WERI-Rb-1 (cell line): Measurements from ENCODE around the gene PELI3.
A peak's percentile ranks its signal among the peaks of the same experiment; 100 is the strongest.

Source experiments
- DNase-seq: peaks from one replicate; pipeline ENCODE4 v3.0.0-alpha.2; 2020
- H3K27ac ChIP-seq: fragments of 250-450 bp; sonication (Bioruptor Pico); 2 replicates; pipeline ENCODE4 v1.5.1; 2020; ENCODE audit warnings: mild to moderate bottlenecking, moderate library complexity
- H3K27me3 ChIP-seq: fragments of 250-450 bp; sonication (Bioruptor Pico); 2 replicates; pipeline ENCODE4 v1.5.1; 2021; ENCODE audit warnings: mild to moderate bottlenecking, low read depth, moderate library complexity; ENCODE audit not compliant: insufficient read depth, severe bottlenecking
- H3K36me3 ChIP-seq: fragments of 250-450 bp; sonication (Bioruptor Pico); 2 replicates; pipeline ENCODE4 v1.5.1; 2020; ENCODE audit warnings: mild to moderate bottlenecking, moderate library complexity
- H3K4me3 ChIP-seq: 2 replicates; pipeline ENCODE4 v1.5.1; 2011; ENCODE audit warnings: low read depth, mild to moderate bottlenecking, control low read depth, low read length
- H3K9me3 ChIP-seq: fragments of 250-450 bp; sonication (Bioruptor Pico); 2 replicates; pipeline ENCODE4 v1.5.1; 2021; ENCODE audit warnings: mild to moderate bottlenecking, moderate library complexity; ENCODE audit not compliant: severe bottlenecking
- TF ChIP-seq, protein P1 (sequence below): IDR thresholded peaks from 2 replicates; pipeline ENCODE4 v1.5.1; 2011; ENCODE audit warnings: low read depth, mild to moderate bottlenecking, control low read depth, inconsistent platforms, low read length

The PELI3 gene

GRCh38 chr11:66479394-66480116 is 12.8 kb downstream of the PELI3 start:
- TF ChIP-seq, protein P1, sequence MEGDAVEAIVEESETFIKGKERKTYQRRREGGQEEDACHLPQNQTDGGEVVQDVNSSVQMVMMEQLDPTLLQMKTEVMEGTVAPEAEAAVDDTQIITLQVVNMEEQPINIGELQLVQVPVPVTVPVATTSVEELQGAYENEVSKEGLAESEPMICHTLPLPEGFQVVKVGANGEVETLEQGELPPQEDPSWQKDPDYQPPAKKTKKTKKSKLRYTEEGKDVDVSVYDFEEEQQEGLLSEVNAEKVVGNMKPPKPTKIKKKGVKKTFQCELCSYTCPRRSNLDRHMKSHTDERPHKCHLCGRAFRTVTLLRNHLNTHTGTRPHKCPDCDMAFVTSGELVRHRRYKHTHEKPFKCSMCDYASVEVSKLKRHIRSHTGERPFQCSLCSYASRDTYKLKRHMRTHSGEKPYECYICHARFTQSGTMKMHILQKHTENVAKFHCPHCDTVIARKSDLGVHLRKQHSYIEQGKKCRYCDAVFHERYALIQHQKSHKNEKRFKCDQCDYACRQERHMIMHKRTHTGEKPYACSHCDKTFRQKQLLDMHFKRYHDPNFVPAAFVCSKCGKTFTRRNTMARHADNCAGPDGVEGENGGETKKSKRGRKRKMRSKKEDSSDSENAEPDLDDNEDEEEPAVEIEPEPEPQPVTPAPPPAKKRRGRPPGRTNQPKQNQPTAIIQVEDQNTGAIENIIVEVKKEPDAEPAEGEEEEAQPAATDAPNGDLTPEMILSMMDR: no peak
- Histone ChIP-seq H3K9me3 (no peaks in the 10 kb centered on the region), H3K4me3 (peak overlapping the region; percentile 94), H3K36me3 (peaks cover 30% of the 10 kb centered on the region), H3K27me3 (no peaks in the 10 kb centered on the region), H3K27ac (peak overlapping the region; percentile 91)
- DNase-seq: no peak

GRCh38 chr11:66480117-66480938 is 13.6 kb downstream of the PELI3 start, which contains the start of gene DPP3:
Gene DPP3 (plus strand): TSS chr11:66480434. CDS start chr11:66482201, 1,767 bp downstream.
- Histone ChIP-seq H3K4me3 (peak within 1 kb of the TSS; percentile 94), H3K27ac (peak within 1 kb of the TSS; percentile 91), H3K27me3 (no peaks in the 10 kb centered on the region), H3K9me3 (no peaks in the 10 kb centered on the region), H3K36me3 (peaks cover 29% of the 10 kb centered on the region)
- TF ChIP-seq, protein P1: no peak
- DNase-seq: peak; percentile 97

- no peak overlapping the region for H3K27ac ChIP-seq
- H3K27me3 ChIP-seq: no peaks in the 10 kb centered on the region
- H3K9me3 ChIP-seq: no peaks in the 10 kb centered on the region
- peaks cover 53% of the 10 kb centered on the region for H3K36me3 ChIP-seq
- H3K4me3 ChIP-seq: no peak overlapping the region
- TF ChIP-seq, protein P1: no peak
- DNase-seq: no peak
Measured at GRCh38 chr11:66484806-66485380, 18.2 kb downstream of the PELI3 start.

DNA sequence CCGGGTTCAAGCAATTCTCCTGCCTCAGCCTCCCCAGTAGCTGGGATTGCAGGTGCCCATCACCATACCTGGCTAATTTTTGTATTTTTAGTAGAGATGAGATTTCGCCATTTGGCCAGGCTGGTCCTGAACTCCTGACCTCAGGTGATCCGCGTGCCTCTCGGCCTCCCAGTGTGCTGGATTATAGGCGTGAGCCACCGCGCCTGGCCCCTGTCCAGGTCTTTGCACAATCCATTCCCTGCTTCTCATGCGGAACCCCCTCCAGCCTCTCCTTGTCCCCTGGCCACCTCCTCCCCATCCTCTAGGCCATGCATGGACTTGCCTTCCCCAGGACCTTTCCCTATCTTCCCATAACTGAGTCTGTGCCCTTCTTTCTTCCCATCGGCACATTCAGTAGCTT is 22.3 kb downstream of the PELI3 start:
- Histone ChIP-seq H3K36me3 (peaks cover 61% of the 10 kb centered on the region), H3K9me3 (no peaks in the 10 kb centered on the region), H3K4me3 (no peak overlapping the region), H3K27ac (peak overlapping the region; percentile 78), H3K27me3 (no peaks in the 10 kb centered on the region)
- TF ChIP-seq, protein P1: no peak
- peak; percentile 52 for DNase-seq

DNA sequence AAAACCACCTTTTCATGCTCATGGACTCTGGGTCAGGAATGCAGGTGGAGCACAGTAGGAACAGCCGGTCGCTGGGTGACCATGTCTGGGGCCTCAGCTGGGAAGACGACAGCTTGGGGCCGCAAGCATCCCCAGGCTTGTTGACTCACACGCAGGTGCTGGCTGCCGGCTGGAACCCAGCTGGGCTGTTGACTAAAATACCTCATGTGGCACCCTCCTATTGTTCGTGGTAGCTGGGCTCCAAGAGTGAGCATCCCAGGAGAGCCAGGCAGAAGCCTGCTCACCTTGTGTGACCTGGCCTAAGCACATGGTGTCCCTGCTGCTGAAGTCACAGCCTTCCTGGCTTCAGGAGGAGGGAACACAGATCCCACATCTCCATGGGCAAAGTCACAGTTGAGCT is 22.9 kb downstream of the PELI3 start:
- DNase-seq: peak; percentile 87
- H3K36me3 ChIP-seq: peaks cover 65% of the 10 kb centered on the region
- no peaks in the 10 kb centered on the region for H3K27me3 ChIP-seq
- TF ChIP-seq, protein P1: no peak
- no peaks in the 10 kb centered on the region for H3K9me3 ChIP-seq
- H3K4me3 ChIP-seq: no peak overlapping the region
- peak overlapping the region; percentile 78 for H3K27ac ChIP-seq
